Endothelial cell of umbilical vein (primary cell): ENCODE data around the gene DEPDC5. TPM values are rescaled to one million over a fixed set of nuclear protein-coding genes. Genes with fewer than 3 reads are reported as not detected.

Experiments used
- BruUV-seq: library from RNA; stranded (reverse); fragments of 400-500 nt; replicated peaks from 2 replicates; lab custom pipeline; 2021; lab: Mats Ljungman, UMichigan
- CTCF ChIA-PET: fragments of 300-600, 350-600 bp; sonication (Branson Sonifier 250); formaldehyde crosslinking; loops from one replicate; lab custom pipeline; 2021; ENCODE audit warnings: antibody characterized with exemption, inconsistent platforms; lab: Charles Lee
- POLR2A ChIA-PET: fragments of 300-600, 350-600 bp; sonication (Branson Sonifier 250); formaldehyde crosslinking; loops from one replicate; lab custom pipeline; 2021; ENCODE audit warnings: antibody characterized with exemption, inconsistent platforms; lab: Charles Lee
- DNase-seq: peaks from one replicate; pipeline ENCODE4 v3.0.0-alpha.2; 2011; ENCODE audit warnings: low read depth, low spot score
- FAIRE-seq: peaks from 2 replicates; lab custom pipeline; 2011; peaks lifted over from hg19 to GRCh38; lab: Jason Lieb, UNC
- H2AFZ ChIP-seq: 2 replicates; pipeline ENCODE4 v1.6.0; 2012; ENCODE audit warnings: low read depth, low read length, control low read depth, inconsistent platforms
- H3K27ac ChIP-seq: 2 replicates; pipeline ENCODE4 v1.5.1; 2011; ENCODE audit warnings: low read depth, mild to moderate bottlenecking, control low read depth, low read length, moderate library complexity; ENCODE audit not compliant: insufficient read depth
- H3K27me3 ChIP-seq, 2 experiments: 2 replicates each; pipeline versions ENCODE4 v1.6.0 to v1.6.1; 2011; ENCODE audit warnings: low read length in 2 of 2, mixed read lengths in 1 of 2; ENCODE audit not compliant: control insufficient read depth in 2 of 2, insufficient read depth in 2 of 2
- H3K36me3 ChIP-seq, 2 experiments: 2 replicates in 1 of 2; 3 replicates in 1 of 2; pipeline ENCODE4 v1.5.1; 2011; ENCODE audit warnings: low read length in 2 of 2, mild to moderate bottlenecking in 1 of 2, moderate library complexity in 1 of 2; ENCODE audit not compliant: control insufficient read depth in 2 of 2, insufficient read depth in 2 of 2; ENCODE audit errors: extremely low read depth in 1 of 2
- H3K4me1 ChIP-seq: 3 replicates; pipeline ENCODE4 v1.5.1; 2011; ENCODE audit warnings: mild to moderate bottlenecking, low read length; ENCODE audit not compliant: control insufficient read depth, insufficient read depth; ENCODE audit errors: extremely low read depth
- H3K4me2 ChIP-seq: 2 replicates; pipeline ENCODE4 v1.6.1; 2011; ENCODE audit warnings: low read length, control low read depth, mixed read lengths; ENCODE audit not compliant: insufficient read depth
- H3K4me3 ChIP-seq, 3 experiments: fragments of 200-600 bp in 1 of 3; sonication (generic), shearing (Covaris generic) in 1 of 3; replicated peaks in 1 of 3; 2 replicates each; pipeline ENCODE4 v1.5.1; 2011 to 2016; ENCODE audit warnings: control low read depth in 3 of 3, low read length in 3 of 3, mild to moderate bottlenecking in 2 of 3, inconsistent platforms in 1 of 3, low read depth in 1 of 3, moderate library complexity in 1 of 3; ENCODE audit not compliant: insufficient read depth in 1 of 3
- H3K79me2 ChIP-seq: 2 replicates; pipeline ENCODE4 v1.6.0; 2012; ENCODE audit warnings: low read length, inconsistent platforms; ENCODE audit not compliant: control insufficient read depth, insufficient read depth
- H3K9ac ChIP-seq: replicated peaks from 2 replicates; pipeline ENCODE3; 2011; ENCODE audit warnings: low read length, control low read depth; ENCODE audit not compliant: insufficient read depth; ENCODE audit errors: extremely low read depth
- H3K9me1 ChIP-seq: replicated peaks from 3 replicates; pipeline ENCODE4 v1.6.0; 2011; ENCODE audit warnings: mild to moderate bottlenecking, low read length; ENCODE audit not compliant: control insufficient read depth, insufficient read depth; ENCODE audit errors: extremely low read depth
- H3K9me3 ChIP-seq: replicated peaks from 2 replicates; pipeline ENCODE4 v1.5.1; 2012; ENCODE audit warnings: low read length, inconsistent platforms; ENCODE audit not compliant: control insufficient read depth, insufficient read depth
- H4K20me1 ChIP-seq: replicated peaks from 2 replicates; pipeline ENCODE3; 2011; ENCODE audit warnings: mild to moderate bottlenecking, low read length; ENCODE audit not compliant: control insufficient read depth, insufficient read depth; ENCODE audit errors: extremely low read depth
- CTCF ChIP-seq, 2 donors: IDR thresholded peaks; 1 replicate in 1 of 2; 2 replicates in 1 of 2; pipeline ENCODE4 v1.5.1; 2011; ENCODE audit warnings: low read length in 2 of 2, mild to moderate bottlenecking in 2 of 2, moderate library complexity in 2 of 2, control low read depth in 1 of 2, inconsistent platforms in 1 of 2, low read depth in 1 of 2; ENCODE audit not compliant: insufficient read depth in 1 of 2; ENCODE audit errors: extremely low read depth in 1 of 2
- EZH2 ChIP-seq: IDR thresholded peaks from 2 replicates; pipeline ENCODE4 v1.6.1; 2012; ENCODE audit warnings: borderline replicate concordance, low read depth, mild to moderate bottlenecking, moderate library complexity, low read length, inconsistent platforms; ENCODE audit not compliant: severe bottlenecking
- FOS ChIP-seq: IDR thresholded peaks from 2 replicates; pipeline ENCODE4 v1.6.1; 2011; ENCODE audit warnings: mild to moderate bottlenecking, low read length, moderate library complexity, borderline replicate concordance; ENCODE audit not compliant: insufficient read depth
- GATA2 ChIP-seq: IDR thresholded peaks from 2 replicates; pipeline ENCODE4 v1.7.0; 2011; ENCODE audit warnings: low read depth, mild to moderate bottlenecking, moderate library complexity, mixed read lengths, low read length; ENCODE audit not compliant: insufficient read length, insufficient read depth
- JUN ChIP-seq: IDR thresholded peaks from 2 replicates; pipeline ENCODE4 v1.6.1; 2011; ENCODE audit warnings: borderline replicate concordance, low read depth; ENCODE audit not compliant: insufficient read length, insufficient read depth
- MAX ChIP-seq: IDR thresholded peaks from 2 replicates; pipeline ENCODE4 v1.6.1; 2011; ENCODE audit not compliant: insufficient read depth, insufficient read length
- MYC ChIP-seq: IDR thresholded peaks from one replicate; pipeline ENCODE4 v1.6.1; 2011; ENCODE audit warnings: mild to moderate bottlenecking, low read depth, low read length
- POLR2A ChIP-seq: IDR thresholded peaks from 2 replicates; pipeline ENCODE4 v1.6.1; 2012; ENCODE audit warnings: low read depth, mild to moderate bottlenecking, control low read depth, low read length
- POLR2AphosphoS5 ChIP-seq: IDR thresholded peaks from 2 replicates; pipeline ENCODE4 v1.6.1; 2012; ENCODE audit warnings: low read depth, mild to moderate bottlenecking, control low read depth, low read length, moderate library complexity; ENCODE audit not compliant: insufficient read depth
- dilution Hi-C: fragments of 300-500 bp; cut with MboI; formaldehyde crosslinking; loops from one replicate; pipeline ENCODE4 v1.15.0; 2019; ENCODE audit warnings: low sequenced_read_pairs; ENCODE audit not compliant: extremely low pct_ligation_motif_present
- intact Hi-C: fragments of 100-400 bp; cut with micrococcal nuclease; formaldehyde crosslinking; loops from one replicate; pipeline ENCODE4 v1.10.0; 2022
- polyA plus RNA-seq, 4 experiments: library from polyadenylated mRNA; depleted of rRNA in 3 of 4; stranded (reverse) in 3 of 4; unstranded in 1 of 4; fragments of >200 nt; gene quantifications; 2 replicates each; pipeline versions ENCODE4 v1.2.1 to v1.2.3, GENCODE V29; 2011 to 2012; ENCODE audit warnings: missing spikeins in 1 of 4
- total RNA-seq: library from RNA; stranded (reverse); gene quantifications from 2 replicates; pipeline ENCODE4 v1.2.3, GENCODE V29; 2021

DEPDC5 gene
- total and polyA plus RNA-seq, 2 donors (not counting 3 experiments of a cell fraction or from before 2014, with no cell fraction given) = 13.1 to 36.6 TPM

- H2AFZ ChIP-seq = no peak overlapping the region
- dilution Hi-C loops = no loop called here
- H3K4me3 ChIP-seq = no peak overlapping the region
- no peak overlapping the region for H3K4me2 ChIP-seq
- FAIRE-seq (no peak), DNase-seq (no peak)
- peaks cover 12% of the 10 kb centered on the region for H3K4me1 ChIP-seq
- TF ChIP-seq MYC (no peak), GATA2 (no peak), MAX (no peak), JUN (no peak), CTCF (IDR thresholded peaks at IDR 0.05; ENCODE audit: extremely low read depth in 1 of 2, insufficient read depth in 1 of 2, low read depth in 1 of 2, low read length in 2 of 2) (no peak), POLR2AphosphoS5 (no peak), EZH2 (no peak), POLR2A (no peak), FOS (no peak)
- no peaks in the 10 kb centered on the region for H3K9me3 ChIP-seq
- H3K9ac ChIP-seq = no peak overlapping the region
- BruUV-seq = no TSS peak
- intact Hi-C loops = no loop called here
- H3K79me2 ChIP-seq = no peaks in the 10 kb centered on the region
- CTCF ChIA-PET = interaction anchor here (1.8 kb wide), 1 partner anchor 49 kb away, joined by 5 read pairs; no protein-coding TSS in a partner anchor
- H4K20me1 ChIP-seq = no peaks in the 10 kb centered on the region
- POLR2A ChIA-PET = no interaction called here
- H3K27ac ChIP-seq = no peak overlapping the region
- H3K27me3 ChIP-seq = peaks cover 0 to 5% of the 10 kb centered on the region in 2 experiments
- H3K9me1 ChIP-seq = no peaks in the 10 kb centered on the region
- H3K36me3 ChIP-seq = no peaks in the 10 kb centered on the region
These were observed 166.5 kb downstream of the DEPDC5 start for GRCh38 chr22:31920306-31920705.
